H1 (cell line): ENCODE results near the gene SLC35E3.

Experiments used
- ATF3 ChIP-seq: IDR thresholded peaks from 2 replicates; pipeline ENCODE4 v1.6.1; 2011; ENCODE audit warnings: low read depth, mild to moderate bottlenecking, low read length; ENCODE audit not compliant: insufficient read depth
- CEBPB ChIP-seq: IDR thresholded peaks from 2 replicates; pipeline ENCODE4 v1.6.1; 2012; ENCODE audit warnings: low read depth, low read length
- CHD2 ChIP-seq: IDR thresholded peaks from 2 replicates; pipeline ENCODE4 v1.6.1; 2012; ENCODE audit warnings: low read length, improper control_type of control experiment
- CHD7 ChIP-seq: fragments of 300-600 bp; sonication (generic); IDR thresholded peaks from 2 replicates; pipeline ENCODE4 v1.7.1; 2012; ENCODE audit warnings: low read length, moderate library complexity, mild to moderate bottlenecking, inconsistent platforms; ENCODE audit not compliant: insufficient replicate concordance
- CTCF ChIP-seq, 3 experiments: IDR thresholded peaks; 1 replicate in 2 of 3; 2 replicates in 1 of 3; pipeline versions ENCODE4 v1.5.1 to v1.6.1; 2011; ENCODE audit warnings: low read length in 3 of 3, mild to moderate bottlenecking in 3 of 3, inconsistent platforms in 2 of 3, low read depth in 1 of 3, moderate library complexity in 1 of 3; ENCODE audit not compliant: insufficient read depth in 1 of 3; ENCODE audit errors: control extremely low read depth in 1 of 3
- HDAC2 ChIP-seq, 2 experiments: fragments of 300-600 bp in 1 of 2; sonication (generic) in 1 of 2; IDR thresholded peaks; 2 replicates each; pipeline ENCODE4 v1.6.1; 2011 to 2012; ENCODE audit warnings: low read depth in 2 of 2, low read length in 2 of 2, mild to moderate bottlenecking in 2 of 2, moderate library complexity in 2 of 2, borderline replicate concordance in 1 of 2, inconsistent platforms in 1 of 2
- POLR2A ChIP-seq, 2 experiments: IDR thresholded peaks; 1 replicate in 1 of 2; 2 replicates in 1 of 2; pipeline ENCODE4 v1.6.1; 2011; ENCODE audit warnings: low read depth in 2 of 2, low read length in 2 of 2, mild to moderate bottlenecking in 2 of 2; ENCODE audit errors: control extremely low read depth in 1 of 2
- POLR2AphosphoS5 ChIP-seq: IDR thresholded peaks from 2 replicates; pipeline ENCODE4 v1.6.1; 2011; ENCODE audit warnings: low read depth, low read length
- SIN3A ChIP-seq, 2 experiments: IDR thresholded peaks in 1 of 2; conservative IDR thresholded peaks in 1 of 2; 2 replicates each; pipeline ENCODE4 v1.6.1; 2011 to 2012; ENCODE audit warnings: low read length in 2 of 2, improper control_type of control experiment in 1 of 2, low read depth in 1 of 2, mild to moderate bottlenecking in 1 of 2
- SIX5 ChIP-seq: IDR thresholded peaks from 2 replicates; pipeline ENCODE4 v1.6.1; 2011; ENCODE audit warnings: mild to moderate bottlenecking, low read depth, low read length
- SP1 ChIP-seq: IDR thresholded peaks from 2 replicates; pipeline ENCODE4 v1.6.1; 2011; ENCODE audit warnings: low read depth, low read length
- SRF ChIP-seq: IDR thresholded peaks from 2 replicates; pipeline ENCODE4 v1.6.1; 2011; ENCODE audit warnings: mild to moderate bottlenecking, low read depth, low read length, moderate library complexity
- SUZ12 ChIP-seq: fragments of 200-600 bp; sonication (generic); IDR thresholded peaks from 2 replicates; pipeline ENCODE4 v1.6.1; 2012; ENCODE audit warnings: mild to moderate bottlenecking, inconsistent platforms, low read length, moderate library complexity, mixed read lengths

GRCh38 chr12:68743356-68743755, 2.6 kb upstream of the SLC35E3 start:
- TF ChIP-seq SRF (no peak), CTCF (IDR thresholded peaks at IDR 0.05; ENCODE audit: control extremely low read depth in 1 of 3, insufficient read depth in 1 of 3, low read depth in 1 of 3, low read length in 3 of 3) (no peak), POLR2AphosphoS5 (no peak), ATF3 (no peak), CEBPB (no peak), CHD2 (no peak), SIN3A (conservative IDR thresholded peaks at IDR 0.05 in 1 of 2, IDR thresholded peaks at IDR 0.05 in 1 of 2; ENCODE audit: low read depth in 1 of 2, low read length in 2 of 2) (no peak), CHD7 (no peak), POLR2A (IDR thresholded peaks at IDR 0.05; ENCODE audit: control extremely low read depth in 1 of 2, low read depth in 2 of 2, low read length in 2 of 2) (no peak), SIX5 (no peak), HDAC2 (IDR thresholded peaks at IDR 0.05; ENCODE audit: borderline replicate concordance in 1 of 2, low read depth in 2 of 2, low read length in 2 of 2) (no peak), SUZ12 (no peak), SP1 (no peak)
